Measurements from ENCODE around the gene KCNG3.

The KCNG3 gene

GRCh38 chr2:42480402-42480801, 13.4 kb downstream of the KCNG3 start:
- no peak for DNase-seq

GRCh38 chr2:42474765-42475454, 18.9 kb downstream of the KCNG3 start:
- peak; percentile 55 to 61 for DNase-seq

GRCh38 chr2:42470706-42471105, 23.1 kb downstream of the KCNG3 start:
- DNase-seq, result no peak

GRCh38 chr2:42464631-42465030, 29.2 kb downstream of the KCNG3 start:
- no peak for DNase-seq

GRCh38 chr2:42463570-42463969, 30.2 kb downstream of the KCNG3 start:
- DNase-seq, result no peak

- DNase-seq, result no peak
These were observed 34.5 kb downstream of the KCNG3 start for GRCh38 chr2:42459296-42459695.

- no peak for DNase-seq
These were observed 35.4 kb downstream of the KCNG3 start for GRCh38 chr2:42458396-42458795.

GRCh38 chr2:42457011-42457410, 36.8 kb downstream of the KCNG3 start:
- no peak for DNase-seq

GRCh38 chr2:42456126-42456839, 37.5 kb downstream of the KCNG3 start:
- DNase-seq, result no peak

- no peak for DNase-seq
These were observed 41.2 kb downstream of the KCNG3 start for GRCh38 chr2:42452545-42452944.

GRCh38 chr2:42450136-42450535, 43.6 kb downstream of the KCNG3 start:
- DNase-seq, result no peak

- no peak for DNase-seq
These were observed 44.4 kb downstream of the KCNG3 start for GRCh38 chr2:42449163-42450087.

GRCh38 chr2:42448163-42448562, 45.6 kb downstream of the KCNG3 start:
- DNase-seq, result no peak

GRCh38 chr2:42446503-42447271, 47.1 kb downstream of the KCNG3 start:
- no peak for DNase-seq

GRCh38 chr2:42443718-42444399, 49.9 kb downstream of the KCNG3 start:
- DNase-seq, result no peak

- DNase-seq, result no peak
These were observed 51.0 kb downstream of the KCNG3 start for GRCh38 chr2:42442774-42443173.

- no peak for DNase-seq
These were observed 55.1 kb downstream of the KCNG3 start for GRCh38 chr2:42438685-42439084.

- DNase-seq, result no peak
These were observed 57.4 kb downstream of the KCNG3 start for GRCh38 chr2:42436370-42436769.

- DNase-seq, result no peak
These were observed 58.2 kb downstream of the KCNG3 start for GRCh38 chr2:42435628-42436027.

- DNase-seq, result no peak
These were observed 63.6 kb downstream of the KCNG3 start for GRCh38 chr2:42430188-42430587.

- DNase-seq, result no peak
These were observed 64.4 kb downstream of the KCNG3 start for GRCh38 chr2:42429352-42429751.

- DNase-seq, result no peak
These were observed 68.1 kb downstream of the KCNG3 start for GRCh38 chr2:42425697-42426096.

All from SHP77 (cell line).